Prostate gland (tissue), 2 donors: Measurements from ENCODE around the gene IPP.

ENCODE experiments used
- POLR2A ChIP-seq: fragments of 450-650 bp; IDR thresholded peaks from one replicate; pipeline ENCODE4 v1.6.1; 2016; ENCODE audit warnings: antibody characterized with exemption, mild to moderate bottlenecking
- TF ChIP-seq, protein P1 (sequence below), 4 experiments: fragments of 200-600 bp in 2 of 4; fragments of 450-650 bp in 2 of 4; sonication (generic) in 2 of 4; IDR thresholded peaks; 1 replicate in 3 of 4; 2 replicates in 1 of 4; pipeline ENCODE4 v1.5.1; 2016 to 2019; ENCODE audit warnings: antibody characterized with exemption in 4 of 4, mild to moderate bottlenecking in 2 of 4, moderate library complexity in 2 of 4

DNA sequence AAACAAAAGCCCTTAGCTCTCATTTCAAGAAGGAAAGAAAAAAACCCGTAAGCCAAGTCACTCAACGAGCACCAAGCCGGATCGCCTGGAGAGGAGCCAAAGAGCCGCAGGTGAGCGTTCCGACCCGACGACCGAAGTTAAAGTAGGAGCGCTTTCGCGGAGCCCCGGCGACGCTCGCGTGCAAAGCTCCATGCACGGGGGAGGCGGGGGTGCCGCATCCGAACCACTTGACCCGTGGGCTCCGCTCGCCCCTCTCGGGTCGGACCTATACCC, 64.5 kb downstream of the IPP start:
- TF ChIP-seq POLR2A = no peak
- TF ChIP-seq, protein P1, sequence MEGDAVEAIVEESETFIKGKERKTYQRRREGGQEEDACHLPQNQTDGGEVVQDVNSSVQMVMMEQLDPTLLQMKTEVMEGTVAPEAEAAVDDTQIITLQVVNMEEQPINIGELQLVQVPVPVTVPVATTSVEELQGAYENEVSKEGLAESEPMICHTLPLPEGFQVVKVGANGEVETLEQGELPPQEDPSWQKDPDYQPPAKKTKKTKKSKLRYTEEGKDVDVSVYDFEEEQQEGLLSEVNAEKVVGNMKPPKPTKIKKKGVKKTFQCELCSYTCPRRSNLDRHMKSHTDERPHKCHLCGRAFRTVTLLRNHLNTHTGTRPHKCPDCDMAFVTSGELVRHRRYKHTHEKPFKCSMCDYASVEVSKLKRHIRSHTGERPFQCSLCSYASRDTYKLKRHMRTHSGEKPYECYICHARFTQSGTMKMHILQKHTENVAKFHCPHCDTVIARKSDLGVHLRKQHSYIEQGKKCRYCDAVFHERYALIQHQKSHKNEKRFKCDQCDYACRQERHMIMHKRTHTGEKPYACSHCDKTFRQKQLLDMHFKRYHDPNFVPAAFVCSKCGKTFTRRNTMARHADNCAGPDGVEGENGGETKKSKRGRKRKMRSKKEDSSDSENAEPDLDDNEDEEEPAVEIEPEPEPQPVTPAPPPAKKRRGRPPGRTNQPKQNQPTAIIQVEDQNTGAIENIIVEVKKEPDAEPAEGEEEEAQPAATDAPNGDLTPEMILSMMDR (IDR thresholded peaks at IDR 0.05) = no peak
